ENCODE data around the gene AUTS2. TPM values are rescaled to one million over a fixed set of nuclear protein-coding genes. Genes with fewer than 3 reads are reported as not detected.

The AUTS2 gene
- total RNA-seq, 1 experiment from 2014 or later, result 256 TPM

DNA sequence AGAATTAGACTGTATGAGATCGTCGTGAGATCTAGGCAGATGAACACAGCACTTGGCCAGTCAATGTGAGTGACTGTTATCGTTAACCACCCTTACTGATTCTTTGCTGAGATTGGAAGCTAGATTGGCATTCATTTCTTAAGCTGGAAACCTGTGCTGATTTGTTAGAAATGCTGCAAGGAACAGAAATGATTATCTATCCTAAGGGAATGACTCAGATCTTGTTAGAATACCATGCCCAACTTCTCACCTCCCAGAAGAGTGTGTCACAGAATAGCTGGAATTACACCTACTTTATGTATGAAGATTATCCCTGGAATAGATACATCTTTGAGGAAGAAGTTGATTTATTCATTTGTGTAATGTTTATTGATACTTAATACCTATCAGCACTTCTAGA, 275.2 kb downstream of the AUTS2 start:
- H3K56ac ChIP-seq (ENCODE audit: insufficient read length, low read depth, low read length), result no peak overlapping the region
- H3K4me2 ChIP-seq (ENCODE audit: insufficient read depth, insufficient read length, low read length), result no peak overlapping the region
- no peaks in the 10 kb centered on the region for H3K9me3 ChIP-seq (ENCODE audit: control insufficient read depth, low read depth, low read length)
- TF ChIP-seq, protein P1, sequence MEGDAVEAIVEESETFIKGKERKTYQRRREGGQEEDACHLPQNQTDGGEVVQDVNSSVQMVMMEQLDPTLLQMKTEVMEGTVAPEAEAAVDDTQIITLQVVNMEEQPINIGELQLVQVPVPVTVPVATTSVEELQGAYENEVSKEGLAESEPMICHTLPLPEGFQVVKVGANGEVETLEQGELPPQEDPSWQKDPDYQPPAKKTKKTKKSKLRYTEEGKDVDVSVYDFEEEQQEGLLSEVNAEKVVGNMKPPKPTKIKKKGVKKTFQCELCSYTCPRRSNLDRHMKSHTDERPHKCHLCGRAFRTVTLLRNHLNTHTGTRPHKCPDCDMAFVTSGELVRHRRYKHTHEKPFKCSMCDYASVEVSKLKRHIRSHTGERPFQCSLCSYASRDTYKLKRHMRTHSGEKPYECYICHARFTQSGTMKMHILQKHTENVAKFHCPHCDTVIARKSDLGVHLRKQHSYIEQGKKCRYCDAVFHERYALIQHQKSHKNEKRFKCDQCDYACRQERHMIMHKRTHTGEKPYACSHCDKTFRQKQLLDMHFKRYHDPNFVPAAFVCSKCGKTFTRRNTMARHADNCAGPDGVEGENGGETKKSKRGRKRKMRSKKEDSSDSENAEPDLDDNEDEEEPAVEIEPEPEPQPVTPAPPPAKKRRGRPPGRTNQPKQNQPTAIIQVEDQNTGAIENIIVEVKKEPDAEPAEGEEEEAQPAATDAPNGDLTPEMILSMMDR (conservative IDR thresholded peaks at IDR 0.05), result no peak
- Mint-ChIP-seq H3K27me3 (ENCODE audit: low read depth) (no peaks in the 10 kb centered on the region), H3K36me3 (ENCODE audit: insufficient read depth in 1 of 3, low read depth in 3 of 3) (no peaks in the 10 kb centered on the region), H3K9me3 (no peaks in the 10 kb centered on the region), H3K4me1 (peaks cover 4 to 6% of the 10 kb centered on the region in 2 experiments; a peak in 3 of 4 replicates), H3K4me3 (no peak overlapping the region), H3K27ac (no peak overlapping the region)
- no peaks in the 10 kb centered on the region for H3K79me2 ChIP-seq (ENCODE audit: insufficient read depth, low read length)
- H2BK5ac ChIP-seq (ENCODE audit: insufficient read length, low read length), result no peak overlapping the region
- DNase-seq, result no peak
- no peak overlapping the region for H2BK12ac ChIP-seq (ENCODE audit: insufficient read length, low read depth, low read length)
- H4K5ac ChIP-seq (ENCODE audit: insufficient read length, low read depth, low read length), result no peak overlapping the region
- H3K9ac ChIP-seq (ENCODE audit: extremely low read depth, insufficient read length, low read length), result no peak overlapping the region
- no peak overlapping the region for H2AFZ ChIP-seq (ENCODE audit: low read length)
- no peak overlapping the region for H3K18ac ChIP-seq (ENCODE audit: insufficient read length, low read depth, low read length)
- H4K20me1 ChIP-seq (ENCODE audit: control insufficient read depth, insufficient read depth, insufficient read length), result no peaks in the 10 kb centered on the region
- H3K23ac ChIP-seq (ENCODE audit: insufficient read length, low read depth, low read length), result no peak overlapping the region
- H3K23me2 ChIP-seq (ENCODE audit: insufficient read length, low read depth, low read length, poor library complexity, severe bottlenecking), result no peaks in the 10 kb centered on the region
- no peak overlapping the region for H2BK15ac ChIP-seq (ENCODE audit: low read depth, low read length)
- no peak overlapping the region for H3K14ac ChIP-seq (ENCODE audit: insufficient read depth, low read length)
- no peak overlapping the region for H3K4ac ChIP-seq (ENCODE audit: low read depth, low read length)
- WGBS (ENCODE audit: extremely low coverage, insufficient read length, low lambda C conversion rate), result no CpG with 5 or more reads among the region's 3 CpGs
- no peak overlapping the region for H3K27ac ChIP-seq (ENCODE audit: insufficient read length, low read depth, low read length)
- no peaks in the 10 kb centered on the region for H3K27me3 ChIP-seq (ENCODE audit: insufficient read depth, low read length)
- no peak overlapping the region for H2BK20ac ChIP-seq (ENCODE audit: low read depth, low read length, poor library complexity, severe bottlenecking)
- H4K91ac ChIP-seq (ENCODE audit: insufficient read length, low read depth, low read length), result no peak overlapping the region
- no peak overlapping the region for H2BK120ac ChIP-seq (ENCODE audit: low read depth, low read length, poor library complexity, severe bottlenecking)
- no peaks in the 10 kb centered on the region for H3K79me1 ChIP-seq (ENCODE audit: insufficient read depth, low read depth, low read length, poor library complexity, severe bottlenecking)
- no peak overlapping the region for H3T11ph ChIP-seq (ENCODE audit: low read length)
- H2AK5ac ChIP-seq (ENCODE audit: insufficient read length, low read length), result no peak overlapping the region
- no peaks in the 10 kb centered on the region; the same call in 1 of the 2 replicates for H3K4me1 ChIP-seq (ENCODE audit: insufficient read depth, low read length)
- H4K8ac ChIP-seq (replicated peaks; ENCODE audit: insufficient read length, low read depth, low read length), result no peak overlapping the region

Data from H9 (cell line).